Superior temporal gyrus (tissue), 1 donor: ENCODE results near the gene EIF2B2.
"Not testable (repeated sequence)": the region's sequence is repeated elsewhere in the genome, so short reads cannot be mapped to it uniquely, and the experiment has no call there.

Source experiments
- DNase-seq: peaks from one replicate; pipeline ENCODE4 v3.0.0-alpha.2; 2016; ENCODE audit errors: extremely low spot score

Gene EIF2B2

DNA sequence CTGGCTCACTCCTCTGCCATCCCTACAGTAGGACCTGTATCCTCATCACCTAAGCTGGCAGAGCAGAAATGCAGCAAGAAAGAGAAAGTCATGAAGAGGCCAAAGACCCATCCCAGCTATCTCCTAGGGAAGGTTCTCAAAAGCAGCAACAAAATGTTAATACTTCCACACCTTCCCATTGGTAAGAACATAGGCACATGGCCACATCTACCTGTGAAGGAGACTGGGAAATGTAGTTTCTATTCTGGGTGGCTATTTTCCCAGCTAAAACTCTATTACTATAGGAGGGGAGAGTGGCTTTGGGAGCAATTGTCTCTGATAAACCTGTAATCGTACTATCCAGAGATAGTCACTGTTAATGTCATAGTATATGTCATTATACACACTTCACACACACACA, 13.7 kb upstream of the EIF2B2 start:
- DNase-seq: no peak

DNA sequence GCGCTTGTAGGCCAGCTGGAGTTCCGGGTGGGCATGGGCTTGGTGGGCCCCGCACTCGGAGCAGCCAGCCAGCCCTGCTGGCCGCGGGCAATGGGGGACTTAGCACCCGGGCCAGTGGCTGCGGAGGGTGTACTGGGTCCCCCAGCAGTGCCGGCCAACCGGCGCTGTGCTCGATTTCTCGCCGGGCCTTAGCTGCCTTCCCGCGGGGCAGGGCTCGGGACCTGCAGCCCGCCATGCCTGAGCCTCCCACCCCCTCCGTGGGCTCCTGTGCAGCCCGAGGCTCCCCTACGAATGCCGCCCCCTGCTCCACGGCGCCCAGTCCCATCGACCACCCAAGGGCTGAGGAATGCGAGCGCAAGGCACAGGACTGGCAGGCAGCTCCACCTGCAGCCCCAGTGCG, 8.5 kb upstream of the EIF2B2 start:
- not testable (repeated sequence) for DNase-seq

DNA sequence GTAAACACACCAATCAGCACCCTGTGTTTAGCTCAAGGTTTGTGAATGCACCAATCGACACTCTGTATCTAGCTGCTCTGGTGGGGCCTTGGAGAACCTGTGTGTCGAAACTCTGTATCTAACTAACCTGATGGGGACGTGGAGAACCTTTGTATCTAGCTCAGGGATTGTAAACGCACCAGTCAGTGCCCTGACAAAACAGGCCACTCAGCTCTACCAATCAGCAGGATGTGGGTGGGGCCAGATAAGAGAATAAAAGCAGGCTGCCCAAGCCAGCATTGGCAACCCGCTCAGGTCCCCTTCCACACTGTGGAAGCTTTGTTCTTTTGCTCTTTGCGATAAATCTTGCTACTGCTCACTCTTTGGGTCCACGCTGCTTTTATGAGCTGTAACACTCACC, 6.9 kb upstream of the EIF2B2 start:
- not testable (repeated sequence) for DNase-seq

DNA sequence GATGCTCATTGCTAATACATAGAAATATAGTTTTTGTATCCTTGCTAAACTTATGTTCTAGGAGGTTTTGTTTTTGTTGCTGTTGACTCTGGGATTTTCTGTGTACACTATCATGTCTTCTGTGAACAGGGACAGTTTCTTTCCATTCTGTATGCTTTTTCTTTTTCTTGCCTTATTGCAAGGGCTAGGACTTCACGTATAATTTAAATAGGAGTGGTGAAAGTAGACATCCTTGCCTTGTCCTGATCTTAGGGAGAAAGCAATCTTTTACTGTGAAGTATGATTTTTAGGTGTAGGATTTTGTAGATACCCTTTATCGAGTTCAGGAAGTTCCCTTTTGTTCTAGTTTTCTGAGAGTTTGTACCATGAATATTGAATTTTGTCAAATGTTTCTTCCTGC, 1.5 kb upstream of the EIF2B2 start:
- DNase-seq: no peak

DNA sequence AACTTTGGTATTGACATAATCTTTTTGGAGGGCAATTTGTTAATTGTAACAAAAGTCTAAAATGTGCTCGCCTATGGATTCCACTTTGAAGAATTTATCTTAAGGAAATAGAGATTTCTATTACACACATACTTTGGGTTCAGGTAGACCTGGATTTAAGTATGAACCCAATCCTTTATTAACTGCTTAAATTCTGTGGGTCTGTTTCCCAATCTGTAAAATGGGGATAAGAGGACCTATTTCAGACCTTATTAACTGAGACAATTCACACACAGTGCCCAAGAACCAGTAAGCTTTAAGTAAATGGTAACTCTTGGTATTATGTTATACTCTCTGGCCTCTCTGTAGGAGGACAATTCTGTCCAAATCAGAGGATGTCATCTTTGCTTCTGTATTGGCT, 822 bp upstream of the EIF2B2 start:
- DNase-seq: no peak

DNA sequence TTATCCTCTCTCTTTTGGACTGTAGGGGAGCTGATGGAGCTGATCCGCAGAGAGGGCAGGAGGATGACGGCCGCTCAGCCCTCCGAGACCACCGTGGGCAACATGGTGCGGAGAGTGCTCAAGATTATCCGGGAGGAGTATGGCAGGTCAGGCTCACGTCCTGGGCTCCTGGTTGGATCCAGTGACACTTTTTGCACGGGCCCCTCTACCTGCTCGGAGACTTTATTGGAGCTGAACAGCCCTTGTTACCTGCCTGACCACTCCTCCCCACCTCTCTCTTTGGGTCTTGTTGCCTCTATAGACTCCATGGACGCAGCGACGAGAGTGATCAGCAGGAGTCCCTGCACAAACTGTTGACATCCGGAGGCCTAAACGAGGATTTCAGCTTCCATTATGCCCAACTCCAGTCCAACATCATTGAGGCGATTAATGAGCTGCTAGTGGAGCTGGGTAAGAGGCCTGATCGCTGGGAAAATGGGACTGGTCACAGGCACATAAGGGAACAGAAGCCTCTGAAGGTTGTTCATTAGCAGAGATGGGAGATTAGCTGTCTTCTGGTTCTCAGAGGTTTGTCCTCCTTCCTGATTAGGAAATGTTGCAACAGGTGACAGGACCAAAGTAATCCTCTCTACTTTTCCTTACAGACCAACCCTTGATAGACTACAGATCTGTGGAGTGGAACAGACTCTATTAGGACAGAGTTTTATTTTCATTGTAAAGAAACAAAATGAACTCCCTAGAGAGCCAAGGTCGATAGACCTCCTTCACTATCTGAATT, 718 bp downstream of the EIF2B2 start:
- no peak for DNase-seq

DNA sequence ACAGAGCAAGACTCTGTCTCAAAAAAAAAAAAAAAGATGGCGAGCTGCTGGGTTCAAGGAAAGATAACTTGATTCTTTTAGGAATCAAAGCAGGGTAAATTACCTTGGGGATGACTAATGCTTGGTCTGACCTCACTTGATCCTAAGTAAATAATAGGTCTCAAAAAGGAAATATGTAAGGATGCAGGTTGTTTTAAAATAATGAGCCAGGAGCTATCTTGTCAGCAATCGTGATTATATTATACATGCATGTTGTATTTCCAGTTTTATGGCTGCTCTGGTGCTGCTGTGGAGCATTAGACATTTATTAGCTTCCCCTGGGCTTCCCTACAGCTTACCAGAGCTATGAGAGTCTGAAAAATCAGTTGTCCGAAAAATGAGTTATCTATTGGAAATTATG, 2.6 kb downstream of the EIF2B2 start:
- no peak for DNase-seq

DNA sequence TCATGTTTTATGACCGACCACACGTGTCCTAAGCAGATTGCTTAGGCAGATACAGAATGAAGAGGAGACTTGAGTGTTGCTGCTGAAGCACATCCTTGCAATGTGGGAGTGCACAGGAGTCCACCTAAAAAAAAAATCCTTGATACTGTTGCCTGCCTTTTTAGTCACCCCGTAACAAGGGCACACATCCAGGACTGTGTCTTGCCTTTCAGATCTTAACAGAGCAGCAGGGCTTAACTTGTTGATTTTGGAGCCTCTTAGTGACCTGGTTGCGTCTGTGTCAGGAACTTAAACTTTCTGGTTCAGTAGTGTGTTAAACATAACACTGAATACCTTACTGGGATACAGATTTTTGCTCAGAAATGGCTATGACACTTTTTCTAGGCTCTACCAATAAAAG, 6.5 kb downstream of the EIF2B2 start:
- DNase-seq: no peak

DNA sequence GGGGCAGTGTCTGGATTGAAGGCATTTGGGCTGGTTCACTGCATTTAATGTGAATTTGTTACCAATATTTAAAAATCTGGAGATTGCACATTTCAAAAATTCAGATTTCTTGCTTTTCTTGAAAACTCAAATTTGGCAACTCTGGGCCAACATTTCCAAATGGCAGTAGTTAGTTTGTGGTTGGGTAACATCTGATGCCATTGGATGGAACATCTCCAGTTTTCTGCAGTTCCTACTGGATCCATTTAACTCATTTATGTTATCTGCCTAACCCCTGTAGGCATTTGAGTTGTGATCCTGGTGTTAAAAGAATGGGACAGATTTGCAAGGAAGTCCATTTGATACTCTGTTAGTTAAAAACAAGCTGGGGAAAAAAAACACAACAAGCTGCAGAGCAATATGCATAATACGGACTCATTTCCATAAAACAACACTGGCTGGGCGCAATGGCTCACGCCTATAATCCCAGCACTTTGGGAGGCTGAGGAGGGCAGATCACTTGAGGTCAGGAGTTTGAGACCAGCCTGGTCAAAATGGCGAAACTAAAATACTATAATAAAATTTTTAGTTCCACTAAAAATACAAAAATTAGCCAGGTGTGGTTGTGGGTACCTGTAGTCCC, 7.9 kb downstream of the EIF2B2 start:
- no peak for DNase-seq

DNA sequence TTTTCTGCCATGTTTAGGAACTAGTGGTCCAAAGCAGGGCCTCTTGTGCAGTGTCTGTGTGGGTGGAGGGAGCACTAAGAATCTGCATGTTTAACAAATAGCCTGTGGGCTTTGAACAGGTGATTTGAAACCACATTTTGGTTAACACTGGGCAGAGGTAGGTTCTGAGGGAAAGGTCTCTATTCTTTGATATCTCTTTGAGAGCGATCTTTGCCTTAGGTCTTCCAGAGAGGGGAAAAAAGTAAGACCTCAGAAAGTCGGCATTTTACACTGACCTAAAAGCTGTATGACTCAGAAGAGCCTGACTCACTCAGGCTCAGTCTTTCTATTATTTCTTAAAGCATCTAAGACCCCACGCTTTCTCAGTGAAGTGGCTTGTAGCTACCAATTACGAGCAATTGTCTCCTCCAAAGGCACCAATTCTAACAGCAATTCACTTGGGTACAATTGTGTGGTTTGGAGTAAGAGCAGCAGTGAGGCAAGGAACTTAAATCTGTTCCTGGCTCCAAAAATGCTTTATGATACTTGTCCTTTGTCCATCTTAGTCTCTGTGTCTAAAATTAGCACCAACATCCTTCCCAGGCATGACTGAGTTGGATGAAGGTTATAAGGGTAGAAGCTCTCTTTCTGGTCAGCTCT, 8.8 kb downstream of the EIF2B2 start:
- no peak for DNase-seq

DNA sequence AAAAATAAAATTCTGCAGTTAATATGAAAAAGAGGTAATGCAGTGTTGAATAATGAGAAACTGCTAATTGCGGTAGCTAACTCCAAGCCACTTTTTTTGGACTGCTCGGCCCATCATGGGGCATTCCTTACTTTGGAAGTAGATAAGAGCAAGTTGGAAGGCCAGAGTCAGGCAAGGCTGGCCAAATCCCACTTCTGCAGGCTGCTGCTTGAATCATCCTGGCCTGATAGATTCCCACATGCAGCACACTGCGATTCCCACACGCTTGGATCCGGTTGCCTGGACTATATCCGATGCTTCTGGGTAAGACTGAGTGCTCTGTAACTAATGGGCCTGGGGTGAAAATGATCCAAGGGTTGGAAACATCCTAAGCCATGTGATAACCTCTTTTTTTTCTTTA, 10.6 kb downstream of the EIF2B2 start:
- no peak for DNase-seq

DNA sequence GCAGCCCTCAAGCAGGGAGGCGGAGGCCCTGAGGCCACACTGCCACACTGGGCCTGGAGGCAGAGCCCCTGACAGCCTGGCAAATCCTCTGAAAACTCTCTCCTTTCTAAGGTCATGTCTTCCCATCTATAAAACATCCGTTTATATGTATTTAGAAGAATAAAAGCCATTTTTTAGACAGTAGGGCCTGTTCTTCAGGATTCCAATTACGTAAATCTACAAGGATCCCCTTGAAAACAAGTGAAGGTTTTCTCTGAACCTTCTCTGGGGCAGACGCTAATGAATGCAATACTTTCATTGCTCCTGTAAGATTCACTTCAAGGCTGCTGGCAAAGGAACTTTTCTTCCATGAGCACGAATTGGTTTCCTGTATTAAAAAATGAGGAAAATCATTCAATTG, 12.8 kb downstream of the EIF2B2 start:
- DNase-seq: no peak

DNA sequence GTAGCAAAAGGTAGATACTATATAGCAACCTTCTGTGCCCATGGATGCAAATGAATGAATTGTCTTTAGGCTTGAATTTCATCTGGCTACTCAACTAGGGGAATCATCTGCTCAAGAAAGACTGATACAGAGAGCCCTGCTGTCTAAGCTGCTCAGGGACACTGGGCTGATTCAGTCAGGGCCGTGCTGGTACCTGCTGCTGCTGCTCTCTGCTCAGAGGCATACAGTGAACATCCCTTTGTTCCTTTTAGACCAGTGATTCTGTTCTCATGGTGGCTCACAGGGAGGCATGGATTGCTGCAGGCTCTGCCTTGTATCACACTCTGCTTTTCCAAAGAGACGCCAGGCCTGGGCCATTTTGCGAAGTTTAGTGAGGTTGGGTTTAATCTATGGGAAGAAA, 14.1 kb downstream of the EIF2B2 start:
- DNase-seq: peak; percentile 39

DNA sequence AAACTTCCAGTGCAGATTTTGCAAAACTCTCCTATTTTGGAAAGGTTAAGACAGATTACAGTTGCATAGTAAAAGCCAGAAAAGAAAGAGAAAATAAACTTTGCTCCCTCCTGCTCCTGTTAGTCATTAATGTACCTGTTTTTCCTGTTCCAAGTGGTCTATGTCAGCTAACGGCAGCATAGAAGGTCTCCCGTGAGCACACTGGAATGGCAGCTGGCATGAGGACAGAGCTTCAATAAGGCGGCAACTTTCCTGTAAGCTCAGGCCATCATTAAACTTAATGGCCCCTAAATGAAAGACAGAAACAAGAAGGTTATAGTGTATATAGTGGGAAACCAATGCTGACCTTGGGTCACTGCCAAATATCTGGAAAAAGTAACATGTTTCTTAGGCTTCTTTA, 16.0 kb downstream of the EIF2B2 start:
- no peak for DNase-seq

DNA sequence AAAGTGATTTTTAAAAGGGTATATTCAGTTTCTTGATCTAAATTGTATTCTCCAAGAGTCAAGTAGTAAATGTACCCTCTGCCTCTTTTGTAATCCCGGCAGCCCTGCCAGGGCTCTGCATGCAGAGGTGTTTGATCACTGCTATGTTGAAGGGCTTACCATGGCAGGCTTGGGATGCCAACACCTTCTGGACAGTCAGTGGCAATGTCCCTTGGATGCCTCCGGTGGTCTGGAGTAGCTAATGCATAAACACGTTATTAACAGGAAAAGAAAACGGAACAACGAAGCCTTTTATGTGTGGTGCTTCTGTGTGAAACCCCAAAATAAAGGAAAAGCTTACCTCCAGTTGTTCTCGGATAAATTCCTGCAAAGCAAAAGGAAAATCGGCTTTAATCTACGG, 19.9 kb downstream of the EIF2B2 start:
- no peak for DNase-seq

DNA sequence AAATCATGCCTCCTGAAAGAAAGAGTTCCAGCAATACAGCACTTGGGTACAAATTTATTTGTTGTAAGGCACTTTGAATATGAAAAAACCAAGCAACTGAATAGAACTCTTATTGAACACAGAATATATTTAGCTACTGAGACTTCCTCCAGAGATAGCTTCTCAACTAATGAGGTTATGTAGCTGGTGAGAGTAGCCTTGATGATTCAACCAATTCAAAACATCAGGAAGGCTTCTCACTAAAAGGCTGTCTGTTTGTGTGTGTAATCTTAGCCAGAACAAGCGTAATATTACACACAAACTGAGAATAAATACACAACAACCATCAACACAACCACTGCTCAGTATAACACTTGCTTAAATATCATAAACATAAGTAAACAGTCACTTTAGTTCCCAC, 20.4 kb downstream of the EIF2B2 start:
- no peak for DNase-seq

DNA sequence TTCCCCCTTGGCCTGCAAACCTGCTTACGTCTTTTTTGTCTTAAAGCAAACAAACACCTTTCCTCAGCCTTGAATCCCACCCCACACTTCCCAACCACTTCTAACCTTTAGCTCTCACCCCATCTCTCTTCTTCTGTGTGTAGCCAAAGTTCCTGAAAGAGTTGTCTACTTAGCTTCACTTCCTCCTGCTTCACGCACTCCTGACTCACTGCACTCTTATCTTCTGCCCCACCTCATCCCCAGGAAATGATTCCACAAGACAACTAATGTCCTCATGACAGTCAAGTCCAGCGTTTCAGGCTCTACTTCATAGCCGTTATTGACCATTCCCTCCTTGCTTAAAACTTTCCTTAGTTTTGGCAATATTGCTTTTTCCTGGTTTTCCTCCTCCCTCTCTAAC, 22.4 kb downstream of the EIF2B2 start:
- no peak for DNase-seq

DNA sequence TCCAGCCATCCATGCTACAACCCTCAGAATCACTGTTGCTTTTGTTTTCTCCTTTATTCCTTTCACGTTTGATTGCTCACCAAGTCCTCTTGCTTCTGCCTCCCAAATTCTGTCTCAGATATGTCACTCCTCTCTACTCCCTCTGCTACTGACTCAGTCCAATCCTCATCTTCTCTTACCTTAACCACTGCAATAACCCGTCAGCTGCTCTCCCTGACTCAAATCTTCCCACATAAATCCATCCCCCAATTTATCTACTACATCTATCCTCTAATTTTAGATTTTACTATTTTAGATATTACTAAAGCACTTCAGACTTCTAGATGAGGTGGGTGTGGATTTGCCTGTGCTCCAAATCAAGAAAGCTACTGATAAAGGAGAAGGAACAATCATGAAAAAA, 23.2 kb downstream of the EIF2B2 start:
- DNase-seq: no peak

DNA sequence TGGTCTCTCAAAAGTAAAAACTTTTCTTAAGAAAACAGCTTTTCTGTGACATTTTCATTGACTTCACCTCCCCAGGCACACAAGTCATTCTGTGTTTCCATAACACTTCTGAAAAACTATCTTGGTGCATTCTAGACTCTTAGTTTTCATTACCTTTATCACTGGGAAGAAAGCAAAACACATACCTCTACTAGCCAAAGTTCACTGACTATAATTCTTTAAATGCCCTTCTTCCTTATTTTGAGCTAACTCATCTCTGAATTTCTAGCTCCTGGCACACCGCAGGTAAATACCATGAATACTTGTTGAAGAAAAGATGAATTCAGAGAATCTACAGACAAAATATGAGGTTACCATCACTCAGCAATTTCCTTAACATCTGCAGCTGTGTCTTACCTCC, 27.4 kb downstream of the EIF2B2 start:
- no peak for DNase-seq

DNA sequence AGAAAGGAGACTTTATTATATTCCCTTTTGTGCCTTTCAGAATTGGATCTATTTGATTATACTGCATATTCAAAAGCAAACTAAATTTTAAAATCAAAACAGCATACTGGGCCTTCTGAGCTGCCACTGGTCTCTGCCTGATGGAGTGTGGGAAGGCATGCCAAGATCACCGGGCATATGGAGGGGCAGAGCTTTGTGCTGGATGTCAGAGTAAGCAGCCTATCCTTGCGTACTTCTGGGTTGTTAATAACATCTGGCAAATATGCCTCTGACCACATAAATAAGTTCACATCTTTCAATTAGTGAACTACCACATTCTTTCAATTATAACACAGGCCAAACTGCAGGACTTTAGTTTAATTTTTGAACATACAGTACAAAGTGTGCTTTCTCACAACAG, 30.2 kb downstream of the EIF2B2 start:
- DNase-seq: no peak

DNA sequence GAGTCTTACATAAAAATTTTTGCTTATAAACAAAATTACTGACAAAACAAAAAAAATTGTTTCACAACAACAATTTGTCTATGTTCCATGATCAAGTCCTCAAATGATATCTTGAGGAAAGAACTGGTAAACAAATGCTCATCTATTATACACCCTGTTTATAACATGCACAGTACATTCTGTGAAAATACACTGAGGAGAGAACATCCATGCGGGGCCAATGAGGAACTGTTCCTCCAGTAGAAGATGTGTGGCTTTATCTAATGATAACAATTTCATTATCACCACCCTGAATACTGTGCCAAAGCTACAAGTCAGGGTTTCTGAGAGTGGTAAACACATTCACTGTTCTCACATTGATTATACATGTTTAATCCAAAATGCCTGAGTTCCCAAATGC, 37.8 kb downstream of the EIF2B2 start:
- DNase-seq: no peak

DNA sequence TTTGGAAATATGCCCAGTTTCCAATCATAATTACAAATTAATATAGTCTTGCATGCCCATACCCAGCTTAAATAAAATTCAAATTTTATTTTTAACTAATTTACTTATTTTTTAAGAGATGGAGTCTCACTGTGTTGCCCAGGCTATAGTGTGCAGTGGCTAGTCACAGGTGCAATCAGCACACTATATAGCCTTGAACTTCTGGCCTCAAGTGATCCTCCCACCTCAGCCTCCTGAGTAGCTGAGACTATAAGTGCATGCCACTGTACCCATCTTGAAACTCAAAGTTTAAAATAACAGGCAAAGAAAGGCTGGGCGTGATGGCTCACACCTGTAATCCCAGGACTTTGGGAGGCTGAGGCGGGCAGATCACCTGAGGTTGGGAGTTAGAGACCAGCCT, 38.2 kb downstream of the EIF2B2 start:
- DNase-seq: no peak

DNA sequence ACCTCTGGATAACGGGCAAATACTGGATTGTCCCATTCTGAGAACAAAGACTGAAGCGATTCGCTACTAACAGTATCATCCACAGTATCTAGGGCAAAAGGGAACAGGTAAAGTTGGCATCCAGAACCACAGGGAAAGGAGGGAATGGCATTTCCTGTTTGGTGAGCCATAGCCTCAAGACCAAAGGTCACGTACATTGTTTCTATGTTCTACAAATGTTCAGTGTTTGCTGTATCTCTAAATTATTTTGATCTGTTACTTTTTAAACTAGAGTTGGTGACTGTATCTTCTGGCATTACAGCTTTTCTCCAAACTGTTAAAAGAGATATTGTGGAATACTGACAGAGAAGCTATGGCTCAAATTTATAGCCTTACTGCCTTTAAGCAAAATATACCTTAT, 38.9 kb downstream of the EIF2B2 start:
- no peak for DNase-seq
